Amniotic epithelial cell (primary cell): ENCODE results near the gene NAA16.
"Not testable (repeated sequence)": the region's sequence is repeated elsewhere in the genome, so short reads cannot be mapped to it uniquely, and the experiment has no call there.

ENCODE experiments used
- DNase-seq: peaks from one replicate; pipeline ENCODE4 v3.0.0-alpha.2; 2010; ENCODE audit warnings: low read depth

The NAA16 gene

DNA sequence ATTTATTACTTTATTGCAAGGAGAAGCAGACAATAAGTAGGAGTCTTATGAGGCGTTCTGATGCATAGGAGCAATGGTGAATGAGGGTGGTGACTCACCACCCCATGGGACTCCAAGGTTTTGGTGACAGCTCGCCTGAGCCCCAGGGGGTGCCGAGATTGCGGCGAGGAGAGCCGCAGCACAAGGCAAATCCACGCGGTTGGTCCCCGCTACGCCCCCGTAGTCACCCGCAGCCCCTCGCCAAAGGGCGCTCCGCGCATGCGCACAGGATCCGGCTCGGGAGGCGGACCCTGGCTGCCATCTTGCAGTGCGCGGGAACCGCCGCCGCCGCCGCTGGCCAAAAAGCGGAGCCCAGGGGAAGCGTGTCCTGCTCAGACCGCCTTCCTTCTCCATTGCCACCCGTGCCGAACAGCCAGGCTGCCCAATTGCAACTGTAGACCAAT is at the start of gene NAA16:
TSS of gene NAA16 (plus strand) at position 305 of the 443 bp plus-strand sequence. CDS start 262 bp downstream, outside the sequence.
- DNase-seq, result peak; percentile 79

DNA sequence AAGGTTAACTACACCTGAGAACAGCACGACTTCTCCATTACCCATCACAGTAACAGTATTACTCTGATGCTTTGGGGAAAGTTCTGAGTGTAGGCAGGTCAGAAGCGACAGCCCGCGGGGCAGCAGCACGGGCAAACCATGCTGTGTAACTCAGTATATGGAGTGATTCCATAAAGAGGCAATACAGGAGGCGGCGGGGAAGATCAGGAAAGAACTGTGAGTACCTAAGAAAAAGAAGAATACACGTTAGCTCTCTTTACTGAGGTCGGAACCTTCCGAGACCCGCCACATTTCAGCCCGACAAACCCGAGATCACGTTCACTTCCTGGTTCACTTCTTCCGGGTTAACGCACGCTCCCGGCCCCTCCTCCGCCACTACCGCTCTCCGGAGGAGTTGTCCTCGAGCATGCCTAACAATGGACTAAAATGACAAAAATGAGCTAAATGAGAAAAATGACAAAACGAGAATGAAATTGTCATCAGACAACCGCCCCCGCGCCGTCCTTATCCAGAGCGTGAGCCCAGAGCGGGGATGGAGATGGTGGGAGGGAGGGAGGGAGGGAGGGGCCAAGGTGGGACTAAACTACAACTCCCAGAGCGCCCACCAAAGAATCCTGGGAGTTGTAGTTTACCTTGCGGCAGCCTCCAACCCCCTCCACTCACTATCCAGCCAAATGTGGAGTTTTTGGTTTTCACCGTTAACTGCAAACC is 47.7 kb upstream of the NAA16 start, which contains the start of gene MTRF1:
TSS of gene MTRF1 (minus strand) at position 316 of the 711 bp plus-strand sequence. CDS start 2,669 bp downstream, outside the sequence.
- DNase-seq, result peak; percentile 74

DNA sequence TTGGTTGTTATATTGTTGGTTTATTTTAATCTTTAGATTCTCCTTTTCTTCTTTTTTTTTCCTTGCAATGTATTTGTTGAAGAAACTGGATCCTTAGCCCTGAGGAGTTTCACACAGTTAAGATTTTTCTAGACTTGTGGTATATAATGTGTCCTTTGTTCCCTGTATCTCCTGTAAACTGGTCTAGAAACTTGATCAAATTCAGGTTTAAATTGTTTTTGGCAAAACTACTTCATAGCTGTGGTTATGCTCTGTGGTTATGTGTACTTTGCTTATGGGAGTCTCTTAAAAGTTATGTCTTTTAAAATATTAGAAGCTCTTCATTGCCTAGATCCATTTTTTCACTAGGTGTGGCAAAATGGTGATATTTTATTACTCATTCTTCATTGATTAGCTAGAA is 44.0 kb upstream of the NAA16 start:
- DNase-seq, result no peak

- peak; percentile 29 for DNase-seq
Observed at GRCh38 chr13:41268764-41269163, 42.3 kb upstream of the NAA16 start.

GRCh38 chr13:41271456-41272285 is 39.4 kb upstream of the NAA16 start:
- no peak for DNase-seq

GRCh38 chr13:41273831-41274441 is 37.1 kb upstream of the NAA16 start:
- DNase-seq, result no peak

- DNase-seq, result no peak
Observed at GRCh38 chr13:41274881-41275280, 36.2 kb upstream of the NAA16 start.

DNA sequence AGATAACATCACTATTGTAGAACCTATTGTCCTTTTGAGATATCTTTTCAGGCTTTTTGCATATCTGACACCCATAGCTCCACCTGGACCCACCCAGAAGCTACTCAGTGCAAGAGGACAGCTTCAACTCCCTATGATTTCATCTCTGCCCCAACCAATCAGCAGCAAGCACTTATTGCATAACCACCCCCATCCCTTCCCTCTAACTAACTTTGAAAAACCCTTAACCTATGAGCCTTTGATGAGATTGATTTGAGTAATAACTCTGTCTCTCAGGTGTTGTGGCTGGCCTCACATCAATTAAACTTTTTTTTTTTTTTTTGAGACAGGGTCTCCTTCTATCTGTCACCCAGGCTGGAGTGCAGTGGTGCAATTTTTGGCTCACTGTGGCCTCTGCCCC is 34.2 kb upstream of the NAA16 start:
- no peak for DNase-seq

- DNase-seq, result not testable (repeated sequence)
Observed at GRCh38 chr13:41279156-41279555, 31.9 kb upstream of the NAA16 start.

DNA sequence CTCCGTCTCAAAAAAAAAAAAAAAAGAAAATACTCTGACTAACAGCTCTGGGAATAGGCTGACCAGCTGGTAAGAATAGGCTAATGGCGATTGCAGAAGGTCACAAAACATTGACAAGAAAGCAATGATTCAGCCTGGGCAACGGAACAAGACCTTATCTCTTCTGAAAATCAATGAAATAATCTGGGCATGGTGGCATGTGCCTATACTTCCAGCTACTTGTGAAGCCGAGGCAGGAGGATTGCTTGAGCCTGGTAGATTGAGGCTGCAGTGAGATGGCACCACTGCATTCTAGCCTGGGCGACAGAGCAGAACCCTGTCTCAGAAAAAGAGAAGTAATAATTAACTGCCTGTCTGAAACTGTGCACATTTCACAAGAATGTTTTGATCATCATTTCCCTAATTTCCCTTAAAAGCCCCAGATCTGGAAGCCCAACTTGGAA is 28.9 kb upstream of the NAA16 start:
- no peak for DNase-seq

- peak; percentile 71 for DNase-seq
Observed at GRCh38 chr13:41284512-41285288, 26.4 kb upstream of the NAA16 start.

- no peak for DNase-seq
Observed at GRCh38 chr13:41286370-41286769, 24.7 kb upstream of the NAA16 start.

DNA sequence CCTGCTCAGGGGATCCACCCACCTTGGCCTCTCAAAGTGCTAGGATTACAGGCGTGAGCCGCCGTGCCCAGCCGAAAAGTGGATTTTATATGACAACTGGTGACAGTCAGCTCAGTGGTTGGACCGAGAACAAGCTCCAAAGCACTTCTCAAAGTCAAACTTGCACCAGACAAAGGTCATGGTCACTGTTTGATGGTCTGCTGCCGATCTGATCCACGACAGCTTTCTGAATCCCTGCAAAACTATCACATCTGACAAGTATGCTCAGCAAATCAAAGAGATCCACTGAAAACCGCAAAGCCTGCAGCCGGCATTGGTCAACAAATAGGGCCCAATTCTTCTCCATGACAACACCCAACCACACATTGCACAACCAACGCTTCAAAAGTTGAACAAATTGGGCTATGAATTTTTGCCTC is 21.6 kb upstream of the NAA16 start:
- no peak for DNase-seq

DNA sequence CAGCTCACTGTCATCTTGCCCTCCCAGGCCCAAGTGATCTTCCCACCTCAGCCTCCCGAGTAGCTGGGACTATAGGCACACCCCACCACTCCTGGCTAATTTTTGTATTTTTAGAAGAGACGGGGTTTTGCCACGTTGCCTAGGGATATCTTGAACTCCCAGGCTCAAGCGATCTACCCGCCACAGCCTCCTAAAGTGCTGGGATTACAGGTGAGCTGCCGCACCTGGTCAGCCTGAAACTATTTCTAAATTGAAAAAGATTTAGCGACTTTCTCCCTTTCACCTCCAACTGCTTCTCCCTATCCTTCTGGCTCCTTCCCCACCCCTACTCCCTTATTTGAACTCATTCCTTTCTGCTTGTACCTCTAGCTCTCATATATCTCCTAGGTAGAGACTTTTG is 19.8 kb upstream of the NAA16 start:
- no peak for DNase-seq

GRCh38 chr13:41293272-41293671 is 17.8 kb upstream of the NAA16 start:
- no peak for DNase-seq

- DNase-seq, result no peak
Observed at GRCh38 chr13:41294914-41295313, 16.2 kb upstream of the NAA16 start.

DNA sequence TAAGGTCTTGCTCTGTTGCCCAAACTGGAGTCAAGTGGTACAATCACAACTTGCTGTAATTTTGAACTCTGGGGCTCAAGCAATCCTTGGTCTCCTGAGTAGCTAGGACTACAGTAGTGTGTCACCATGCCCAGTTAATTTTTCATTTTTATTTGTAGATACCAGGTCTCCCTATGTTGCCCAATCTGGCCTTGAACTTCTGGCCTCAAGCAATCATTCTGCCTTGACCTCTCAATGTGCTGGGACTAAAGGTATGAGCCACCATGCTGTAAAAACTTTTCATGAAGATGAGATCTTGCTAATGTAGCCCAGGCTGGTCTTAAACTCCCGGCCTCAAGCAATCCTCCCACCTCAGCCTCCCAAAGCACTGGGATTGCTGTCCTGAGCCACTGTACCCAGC is 15.1 kb upstream of the NAA16 start:
- DNase-seq, result no peak

GRCh38 chr13:41296879-41297646 is 14.0 kb upstream of the NAA16 start:
- DNase-seq, result no peak

GRCh38 chr13:41299316-41300094 is 11.6 kb upstream of the NAA16 start:
- DNase-seq, result no peak

GRCh38 chr13:41302743-41303142 is 8.3 kb upstream of the NAA16 start:
- DNase-seq, result no peak
